ENCODE results near the gene WNT10A. TPM values are rescaled to one million over a fixed set of nuclear protein-coding genes. Genes with fewer than 3 reads are reported as not detected.

WNT10A gene
- total and polyA plus RNA-seq, 2 donors (not counting 1 experiment from before 2014, with no cell fraction given), result 15.2 to 36.6 TPM

- Mint-ChIP-seq H3K27me3 (peaks cover 4% of the 10 kb centered on the region), H3K4me3 (peak overlapping the region; percentile 88), H3K4me1 (peaks cover 72% of the 10 kb centered on the region), H3K27ac (peak overlapping the region; percentile 95), H3K9me3 (ENCODE audit: insufficient read depth) (no peaks in the 10 kb centered on the region)
- Histone ChIP-seq H3K79me2 (ENCODE audit: control insufficient read depth, insufficient read depth, low read length) (peaks cover 3% of the 10 kb centered on the region), H3K9ac (ENCODE audit: low read length) (peak overlapping the region; percentile 69), H3K36me3 (replicated peaks in 1 of 2; ENCODE audit: control extremely low read depth in 1 of 2, control insufficient read depth in 1 of 2, extremely low read depth in 1 of 2, insufficient read depth in 2 of 2, low read length in 1 of 2) (peaks cover 0 to 6% of the 10 kb centered on the region in 2 experiments), H3K27ac (ENCODE audit: low read length in 2 of 2) (peak overlapping the region; percentile 96), H3K4me2 (replicated peaks; ENCODE audit: low read depth, low read length, poor library complexity, severe bottlenecking) (peak overlapping the region; percentile 90), H2AFZ (ENCODE audit: insufficient read depth, low read depth, low read length, poor library complexity, severe bottlenecking) (no peak overlapping the region), H3K4me1 (ENCODE audit: control insufficient read depth in 2 of 2, insufficient read depth in 2 of 2, low read length in 2 of 2) (peaks cover 63 to 71% of the 10 kb centered on the region in 2 donors), H3K9me3 (ENCODE audit: control extremely low read depth in 1 of 3, control insufficient read depth in 2 of 3, insufficient read depth in 1 of 3, low read length in 2 of 3) (peaks cover 0 to 3% (median 0%) of the 10 kb centered on the region in 3 donors), H4K20me1 (ENCODE audit: control insufficient read depth, insufficient read depth, low read length, poor library complexity, severe bottlenecking) (no peaks in the 10 kb centered on the region), H3K4me3 (ENCODE audit: control extremely low read depth in 1 of 5, extremely low read depth in 1 of 5, insufficient read depth in 1 of 5, low read depth in 2 of 5, low read length in 4 of 5) (no peak overlapping the region), H3K27me3 (replicated peaks in 1 of 4; ENCODE audit: control extremely low read depth in 1 of 4, control insufficient read depth in 3 of 4, insufficient read depth in 4 of 4, low read length in 3 of 4) (peaks cover 0 to 8% (median 3%) of the 10 kb centered on the region in 4 experiments)
- ChIA-PET POLR2A (interaction anchor here (9.4 kb wide), 1 partner anchor 14 kb away, joined by 490 read pairs; the partner anchor contains the start of gene WNT10A), CTCF (interaction anchor here (0.5 to 21.8 kb wide), 2 partner anchors 16 to 45 kb away, joined by 4 to 1627 read pairs; partner anchors contain the start of gene WNT10A)
- intact Hi-C loops (cut with micrococcal nuclease), result no loop called here
- DNase-seq, result no peak
- ATAC-seq (ENCODE audit: low read depth), result no peak
- 97% methylated on average over 10 of the region's 12 CpGs for WGBS (ENCODE audit: insufficient coverage)
- TF ChIP-seq EZH2 (IDR thresholded peaks at IDR 0.05; ENCODE audit: borderline replicate concordance, insufficient read depth, low read depth, low read length, poor library complexity, severe bottlenecking), result no peak
- no peak for TF ChIP-seq CTCF (IDR thresholded peaks at IDR 0.05)
Observed at GRCh38 chr2:218894151-218894879, 13.7 kb downstream of the WNT10A start.

- peaks cover 0 to 6% of the 10 kb centered on the region in 2 experiments for H3K36me3 ChIP-seq (replicated peaks in 1 of 2; ENCODE audit: control extremely low read depth in 1 of 2, control insufficient read depth in 1 of 2, extremely low read depth in 1 of 2, insufficient read depth in 2 of 2, low read length in 1 of 2)
- DNase-seq (no peak), ATAC-seq (ENCODE audit: low read depth) (no peak)
- H3K27me3 ChIP-seq (replicated peaks in 1 of 4; ENCODE audit: control extremely low read depth in 1 of 4, control insufficient read depth in 3 of 4, insufficient read depth in 4 of 4, low read length in 3 of 4), result peaks cover 0 to 8% (median 6%) of the 10 kb centered on the region in 4 experiments
- H3K79me2 ChIP-seq (ENCODE audit: control insufficient read depth, insufficient read depth, low read length), result peaks cover 3% of the 10 kb centered on the region
- Mint-ChIP-seq H3K4me1 (peaks cover 72% of the 10 kb centered on the region), H3K27ac (peak overlapping the region; percentile 91), H3K4me3 (peak overlapping the region; percentile 87), H3K9me3 (ENCODE audit: insufficient read depth) (no peaks in the 10 kb centered on the region), H3K27me3 (peaks cover 10% of the 10 kb centered on the region)
- TF ChIP-seq EZH2 (IDR thresholded peaks at IDR 0.05; ENCODE audit: borderline replicate concordance, insufficient read depth, low read depth, low read length, poor library complexity, severe bottlenecking), result no peak
- no peak for TF ChIP-seq CTCF (IDR thresholded peaks at IDR 0.05)
- H3K4me3 ChIP-seq (ENCODE audit: control extremely low read depth in 1 of 5, extremely low read depth in 1 of 5, insufficient read depth in 1 of 5, low read depth in 2 of 5, low read length in 4 of 5), result no peak overlapping the region
- intact Hi-C loops (cut with micrococcal nuclease), result loop anchor here (5.0 kb wide), 5 partner anchors 87 to 492 kb away; partner anchors contain the start of genes BCS1L, DNPEP, NHEJ1 and TTLL4
- H3K27ac ChIP-seq (ENCODE audit: low read length in 2 of 2), result peak overlapping the region in 1 of 2 donors; percentile 96
- no peaks in the 10 kb centered on the region for H4K20me1 ChIP-seq (ENCODE audit: control insufficient read depth, insufficient read depth, low read length, poor library complexity, severe bottlenecking)
- POLR2A ChIA-PET, result interaction anchor here (9.4 kb wide), 1 partner anchor 14 kb away, joined by 490 read pairs; the partner anchor contains the start of gene WNT10A
- CTCF ChIA-PET, result interaction anchor here (0.5 to 21.8 kb wide), 2 partner anchors 16 to 46 kb away, joined by 4 to 1627 read pairs; partner anchors contain the start of gene WNT10A
- peak overlapping the region; percentile 90 for H3K4me2 ChIP-seq (replicated peaks; ENCODE audit: low read depth, low read length, poor library complexity, severe bottlenecking)
- WGBS (ENCODE audit: insufficient coverage), result 78% methylated on average over 1 of the region's 4 CpGs
- peaks cover 63 to 71% of the 10 kb centered on the region in 2 donors for H3K4me1 ChIP-seq (ENCODE audit: control insufficient read depth in 2 of 2, insufficient read depth in 2 of 2, low read length in 2 of 2)
- H2AFZ ChIP-seq (ENCODE audit: insufficient read depth, low read depth, low read length, poor library complexity, severe bottlenecking), result no peak overlapping the region
- peaks cover 0 to 3% (median 0%) of the 10 kb centered on the region in 3 donors for H3K9me3 ChIP-seq (ENCODE audit: control extremely low read depth in 1 of 3, control insufficient read depth in 2 of 3, insufficient read depth in 1 of 3, low read length in 2 of 3)
- no peak overlapping the region for H3K9ac ChIP-seq (ENCODE audit: low read length)
Observed at GRCh38 chr2:218894880-218895157, 14.2 kb downstream of the WNT10A start.
